ENCODE results near the gene ATP6V0B. TPM values are rescaled to one million over a fixed set of nuclear protein-coding genes. Genes with fewer than 3 reads are reported as not detected.
A peak's percentile ranks its signal among the peaks of the same experiment; 100 is the strongest.

Gene ATP6V0B
- total RNA-seq, 2 experiments from 2014 or later = 116 to 122 TPM

GRCh38 chr1:43938383-43938782, 36.4 kb upstream of the ATP6V0B start:
- H3K4me3 Mint-ChIP-seq = no peak overlapping the region
- peaks cover 6% of the 10 kb centered on the region for H3K36me3 Mint-ChIP-seq
- no peaks in the 10 kb centered on the region for H3K9me3 Mint-ChIP-seq
- no peak overlapping the region for H3K27ac Mint-ChIP-seq
- peaks cover 10% of the 10 kb centered on the region for H3K4me1 Mint-ChIP-seq
- peaks cover 24% of the 10 kb centered on the region for H3K27me3 Mint-ChIP-seq
- DNase-seq = no peak

GRCh38 chr1:43938892-43939587, 35.7 kb upstream of the ATP6V0B start:
- Mint-ChIP-seq H3K4me1 (peaks cover 8% of the 10 kb centered on the region), H3K36me3 (peaks cover 6% of the 10 kb centered on the region), H3K4me3 (no peak overlapping the region), H3K27ac (no peak overlapping the region), H3K27me3 (peaks cover 20% of the 10 kb centered on the region), H3K9me3 (no peaks in the 10 kb centered on the region)
- DNase-seq = no peak

GRCh38 chr1:43942411-43942810, 32.3 kb upstream of the ATP6V0B start:
- Mint-ChIP-seq H3K9me3 (no peaks in the 10 kb centered on the region), H3K27ac (no peak overlapping the region), H3K4me3 (no peak overlapping the region), H3K27me3 (no peaks in the 10 kb centered on the region), H3K36me3 (peaks cover 11% of the 10 kb centered on the region), H3K4me1 (peaks cover 11% of the 10 kb centered on the region)
- DNase-seq = no peak

DNA sequence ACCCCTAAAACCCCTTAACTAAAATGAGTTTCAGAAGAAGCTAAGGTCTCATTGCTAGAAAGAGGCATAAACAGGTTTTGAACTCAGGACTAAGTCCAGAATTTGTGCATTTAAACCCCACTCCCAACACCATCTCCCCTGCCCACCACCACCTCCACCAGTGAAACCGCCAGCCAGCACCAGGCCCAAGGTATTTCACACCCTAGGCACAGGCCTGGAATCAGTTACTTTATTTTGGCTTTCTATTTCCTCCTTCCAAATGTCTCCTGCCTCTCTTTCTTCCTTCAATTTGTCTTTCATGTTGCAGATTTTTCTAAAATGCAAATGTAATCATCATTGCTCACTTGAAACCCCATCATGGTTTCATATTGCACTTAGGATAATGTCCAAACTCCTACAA, 29.9 kb upstream of the ATP6V0B start:
- H3K36me3 Mint-ChIP-seq = peaks cover 10% of the 10 kb centered on the region
- H3K27me3 Mint-ChIP-seq = no peaks in the 10 kb centered on the region
- H3K4me3 Mint-ChIP-seq = peak overlapping the region; percentile 92
- no peak for DNase-seq
- no peaks in the 10 kb centered on the region for H3K9me3 Mint-ChIP-seq
- peaks cover 21% of the 10 kb centered on the region for H3K4me1 Mint-ChIP-seq
- H3K27ac Mint-ChIP-seq = no peak overlapping the region

GRCh38 chr1:43945674-43946235, 29.0 kb upstream of the ATP6V0B start:
- Mint-ChIP-seq H3K4me3 (peak overlapping the region; percentile 92), H3K27ac (peak overlapping the region; percentile 90), H3K27me3 (no peaks in the 10 kb centered on the region), H3K36me3 (peaks cover 5% of the 10 kb centered on the region), H3K4me1 (peaks cover 21% of the 10 kb centered on the region), H3K9me3 (no peaks in the 10 kb centered on the region)
- DNase-seq = no peak

GRCh38 chr1:43946236-43947060, 28.3 kb upstream of the ATP6V0B start, which contains the start of gene IPO13:
Gene IPO13 (plus strand): TSS chr1:43946950. CDS start chr1:43947601, 651 bp downstream.
- peak; percentile 98 for DNase-seq
- H3K4me3 Mint-ChIP-seq = peak within 1 kb of the TSS; percentile 92
- peaks cover 25% of the 10 kb centered on the region for H3K4me1 Mint-ChIP-seq
- H3K27me3 Mint-ChIP-seq = no peaks in the 10 kb centered on the region
- H3K9me3 Mint-ChIP-seq = no peaks in the 10 kb centered on the region
- peak within 1 kb of the TSS; percentile 90 for H3K27ac Mint-ChIP-seq
- H3K36me3 Mint-ChIP-seq = peaks cover 5% of the 10 kb centered on the region

DNA sequence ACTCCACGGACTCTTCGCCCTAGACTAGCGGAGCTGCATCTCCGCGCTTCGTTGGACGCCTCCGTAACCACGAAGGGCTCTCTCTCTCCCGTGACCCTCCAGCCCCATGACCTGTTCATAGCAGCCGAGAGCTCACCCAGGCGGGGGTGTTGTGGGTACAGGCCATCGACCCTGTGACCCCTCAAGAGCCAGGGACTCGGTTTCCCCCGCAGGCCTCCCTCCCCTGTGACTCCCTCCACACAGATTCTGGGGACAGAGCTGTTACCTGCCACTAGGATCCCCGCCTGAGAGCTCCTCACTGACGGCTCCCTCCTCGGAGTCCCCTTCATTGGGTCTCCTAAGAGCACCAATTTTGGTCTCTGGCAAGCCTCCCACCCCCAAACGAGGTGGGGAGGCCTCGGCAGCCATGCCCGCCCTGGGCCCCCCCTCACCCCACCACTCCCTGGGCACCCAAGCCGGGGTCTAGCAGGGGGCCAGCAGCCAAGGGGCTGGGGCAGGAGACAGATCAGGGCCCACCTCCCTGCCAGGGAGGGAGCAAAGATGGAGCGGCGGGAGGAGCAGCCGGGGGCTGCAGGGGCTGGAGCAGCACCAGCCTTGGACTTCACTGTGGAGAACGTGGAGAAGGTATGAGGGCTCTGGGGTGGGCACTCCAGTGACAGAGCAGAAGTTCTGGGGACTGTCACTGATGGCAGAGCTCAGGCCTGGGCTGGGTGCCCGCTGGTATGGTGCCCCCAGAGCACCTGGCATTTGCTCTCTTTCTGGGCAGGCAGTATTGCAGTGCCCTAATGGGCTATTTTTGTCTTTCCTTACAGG, 27.5 kb upstream of the ATP6V0B start:
- DNase-seq = peak; percentile 22
- H3K4me1 Mint-ChIP-seq = peaks cover 29% of the 10 kb centered on the region
- H3K4me3 Mint-ChIP-seq = peak overlapping the region; percentile 92
- peak overlapping the region; percentile 90 for H3K27ac Mint-ChIP-seq
- H3K36me3 Mint-ChIP-seq = peaks cover 5% of the 10 kb centered on the region
- no peaks in the 10 kb centered on the region for H3K27me3 Mint-ChIP-seq
- no peaks in the 10 kb centered on the region for H3K9me3 Mint-ChIP-seq

DNA sequence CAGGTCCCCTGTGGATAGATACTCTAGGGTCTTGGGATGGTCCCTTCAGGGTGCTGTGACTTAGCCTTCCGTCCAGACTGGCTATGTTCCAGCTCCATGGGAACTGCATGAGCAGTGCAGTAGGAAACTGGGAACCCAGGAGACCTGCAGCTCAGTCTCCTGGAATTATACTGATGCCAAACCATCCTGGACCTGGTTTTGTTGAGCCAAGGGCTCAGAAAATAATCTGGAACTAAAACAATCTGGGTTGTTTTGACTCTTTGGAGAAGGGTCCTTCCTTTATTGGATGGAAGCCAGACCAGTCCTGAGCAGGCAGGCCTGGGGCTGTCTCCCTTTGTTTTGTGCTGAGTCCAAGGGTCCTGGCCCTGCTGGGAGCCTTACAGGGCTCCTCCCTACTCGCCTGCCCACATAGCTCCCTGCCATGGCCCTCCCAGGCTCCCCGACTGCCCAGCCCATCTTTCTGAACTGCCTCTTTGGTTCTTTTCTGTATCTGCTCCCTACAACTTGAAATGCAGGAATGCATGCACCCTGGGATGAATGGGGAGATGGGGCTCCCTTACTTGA, 26.8 kb upstream of the ATP6V0B start:
- Mint-ChIP-seq H3K27me3 (no peaks in the 10 kb centered on the region), H3K27ac (no peak overlapping the region), H3K36me3 (peaks cover 5% of the 10 kb centered on the region), H3K9me3 (no peaks in the 10 kb centered on the region), H3K4me1 (peaks cover 29% of the 10 kb centered on the region), H3K4me3 (peak overlapping the region; percentile 92)
- DNase-seq = no peak

- Mint-ChIP-seq H3K27me3 (no peaks in the 10 kb centered on the region), H3K4me3 (no peak overlapping the region), H3K36me3 (peaks cover 1% of the 10 kb centered on the region), H3K27ac (no peak overlapping the region), H3K4me1 (peaks cover 26% of the 10 kb centered on the region), H3K9me3 (no peaks in the 10 kb centered on the region)
- no peak for DNase-seq
Observed at GRCh38 chr1:43949678-43950077, 25.1 kb upstream of the ATP6V0B start.

- DNase-seq = no peak
- no peak overlapping the region for H3K4me3 Mint-ChIP-seq
- H3K9me3 Mint-ChIP-seq = no peaks in the 10 kb centered on the region
- H3K27me3 Mint-ChIP-seq = no peaks in the 10 kb centered on the region
- no peaks in the 10 kb centered on the region for H3K36me3 Mint-ChIP-seq
- no peak overlapping the region for H3K27ac Mint-ChIP-seq
- H3K4me1 Mint-ChIP-seq = peaks cover 18% of the 10 kb centered on the region
Observed at GRCh38 chr1:43951021-43951985, 23.5 kb upstream of the ATP6V0B start.

- Mint-ChIP-seq H3K9me3 (no peaks in the 10 kb centered on the region), H3K27me3 (no peaks in the 10 kb centered on the region), H3K4me3 (no peak overlapping the region), H3K4me1 (peaks cover 15% of the 10 kb centered on the region), H3K27ac (no peak overlapping the region), H3K36me3 (peaks cover under 1% of the 10 kb centered on the region)
- no peak for DNase-seq
Observed at GRCh38 chr1:43952731-43953346, 21.9 kb upstream of the ATP6V0B start.

DNA sequence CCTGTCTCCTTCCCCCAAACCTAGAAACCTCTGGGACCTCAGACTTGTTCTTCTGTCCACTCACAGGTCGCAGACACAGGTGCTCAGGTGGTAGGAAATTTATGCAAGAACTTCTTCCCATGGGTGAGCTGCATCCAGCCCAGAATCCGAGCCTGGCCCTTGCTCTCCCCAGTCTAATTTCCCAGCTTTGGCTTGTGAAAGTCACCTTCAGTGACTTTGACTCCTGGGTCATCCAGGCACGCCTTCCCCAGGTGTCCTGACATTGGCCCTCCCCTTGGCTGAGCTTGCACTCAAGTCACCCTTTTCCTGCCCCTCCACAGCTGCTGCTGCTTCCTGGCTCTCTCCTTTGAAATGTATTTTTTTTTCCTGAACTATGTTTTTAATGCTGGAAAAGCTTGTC, 21.4 kb upstream of the ATP6V0B start:
- Mint-ChIP-seq H3K27ac (no peak overlapping the region), H3K4me1 (peaks cover 11% of the 10 kb centered on the region), H3K36me3 (peaks cover 4% of the 10 kb centered on the region), H3K9me3 (no peaks in the 10 kb centered on the region), H3K4me3 (no peak overlapping the region), H3K27me3 (no peaks in the 10 kb centered on the region)
- DNase-seq = no peak

DNA sequence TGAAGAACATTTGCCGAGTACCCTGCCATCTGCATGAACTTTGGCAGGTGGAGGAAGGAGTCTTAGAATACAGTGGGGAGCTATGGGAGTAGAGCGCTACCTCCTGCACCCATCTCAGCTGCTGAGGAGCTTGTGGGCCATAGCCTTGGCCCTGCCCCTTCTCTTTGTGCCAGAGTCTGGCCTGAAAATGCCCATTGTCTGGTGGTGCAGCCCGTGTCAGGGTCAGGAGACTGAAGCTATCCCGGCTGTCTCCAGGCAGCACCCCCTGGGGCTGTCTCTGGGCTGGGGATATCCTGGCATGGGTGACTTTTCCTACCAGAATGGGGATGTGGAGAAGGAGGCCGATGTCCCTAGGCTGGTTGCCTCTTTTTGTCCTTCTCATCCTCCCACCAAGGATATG, 20.7 kb upstream of the ATP6V0B start:
- H3K27me3 Mint-ChIP-seq = no peaks in the 10 kb centered on the region
- H3K4me1 Mint-ChIP-seq = peaks cover 9% of the 10 kb centered on the region
- H3K36me3 Mint-ChIP-seq = peaks cover 5% of the 10 kb centered on the region
- H3K27ac Mint-ChIP-seq = no peak overlapping the region
- H3K9me3 Mint-ChIP-seq = no peaks in the 10 kb centered on the region
- no peak overlapping the region for H3K4me3 Mint-ChIP-seq
- DNase-seq = no peak
